ENCODE measurements around the gene U2AF2. TPM values are rescaled to one million over a fixed set of nuclear protein-coding genes. Genes with fewer than 3 reads are reported as not detected.

U2AF2 gene
- polyA plus RNA-seq, 1 of the 3 experiments (the other 2 are of a cell fraction): 321 TPM

GRCh38 chr19:55647732-55648584 is 6.9 kb upstream of the U2AF2 start, which contains the start of gene CCDC106 (continued):
- TF ChIP-seq PBX3 (IDR thresholded peaks at IDR 0.05) (0 out of 2 replicates have a peak, but pooled peaks have one; percentile 6), TCF12 (IDR thresholded peaks at IDR 0.05) (no peak), JUND (IDR thresholded peaks at IDR 0.05) (no peak), RCOR1 (IDR thresholded peaks at IDR 0.05; ENCODE audit: low read length) (no peak), SMC3 (IDR thresholded peaks at IDR 0.05; ENCODE audit: low read depth, low read length) (no peak), YY1 (IDR thresholded peaks at IDR 0.05; ENCODE audit: low read depth) (no peak; the same call in 1 of the 2 replicates), CHD2 (IDR thresholded peaks at IDR 0.05; ENCODE audit: low read length, partially characterized antibody) (no peak)

GRCh38 chr19:55648585-55649267 is 6.1 kb upstream of the U2AF2 start:
- Histone ChIP-seq H3K9me2 (no peaks in the 10 kb centered on the region), H2AFZ (ENCODE audit: low read depth) (no peak overlapping the region), H3K79me2 (ENCODE audit: insufficient read depth) (peaks cover 33% of the 10 kb centered on the region), H3K4me2 (peak overlapping the region; percentile 96), H3K27ac (ENCODE audit: low read depth in 2 of 2, low read length in 1 of 2) (peak overlapping the region in 1 of 2 experiments; percentile 94; a peak in 1 of 4 replicates), H3K9ac (peak overlapping the region; percentile 77), H3K36me3 (replicated peaks in 1 of 2; ENCODE audit: control insufficient read depth in 1 of 2, insufficient read depth in 2 of 2, low read length in 1 of 2) (peaks cover 3 to 30% of the 10 kb centered on the region in 2 experiments), H3F3A (replicated peaks; ENCODE audit: insufficient read depth) (peaks cover 17% of the 10 kb centered on the region), H3K27me3 (ENCODE audit: insufficient read depth) (no peaks in the 10 kb centered on the region), H3K4me1 (ENCODE audit: control insufficient read depth in 1 of 2, insufficient read depth in 2 of 2, low read depth in 1 of 2, low read length in 1 of 2) (peaks cover 5 to 35% of the 10 kb centered on the region in 2 experiments; a peak in 2 of 4 replicates), H3K9me3 (no peaks in the 10 kb centered on the region), H3K4me3 (ENCODE audit: low read depth in 2 of 2, low read length in 1 of 2) (peak overlapping the region; percentile 77 to 82), H4K20me1 (ENCODE audit: insufficient read depth) (no peaks in the 10 kb centered on the region)
- WGBS (ENCODE audit: low lambda C conversion rate): 64% methylated on average over 11 of the region's 25 CpGs
- ChIA-PET POLR2A (no interaction called here), CTCF (interaction anchor here (0.7 to 4.5 kb wide), 5 partner anchors 9 to 508 kb away, joined by 3 to 30 read pairs (median 4); no protein-coding TSS in a partner anchor)
- TF ChIP-seq RCOR1 (IDR thresholded peaks at IDR 0.05; ENCODE audit: low read length) (no peak), IRF3 (IDR thresholded peaks at IDR 0.05; ENCODE audit: low read depth, low read length) (no peak), EP300 (IDR thresholded peaks at IDR 0.05; ENCODE audit: borderline replicate concordance in 1 of 2, low read depth in 1 of 2, low read length in 1 of 2) (no peak), TAF1 (IDR thresholded peaks at IDR 0.05; ENCODE audit: borderline replicate concordance, low read depth, low read length) (no peak), ZBTB33 (IDR thresholded peaks at IDR 0.05; ENCODE audit: borderline replicate concordance, low read depth) (no peak), POLR2AphosphoS5 (IDR thresholded peaks at IDR 0.05; ENCODE audit: low read depth, low read length) (no peak), FOSL2 (IDR thresholded peaks at IDR 0.05; ENCODE audit: borderline replicate concordance, low read depth) (no peak), GATA2 (CRISPR knock-in tag; IDR thresholded peaks at IDR 0.05) (no peak), RXRA (IDR thresholded peaks at IDR 0.05; ENCODE audit: borderline replicate concordance, low read depth) (no peak)
- DNase-seq: peak; percentile 41
